Activated T-helper 2 cell treated with anti-CD3 and anti-CD28 coated beads, Interferon-gamma antibody, Interleukin-2, Interleukin-4, amounts not matched to agents 10 μg/mL and 5 μg/mL and 100 μg/mL, durations not matched to agents 14 hours and 24 hours and 36 hours (primary cell): ENCODE results near the gene DEPDC4. TPM values are rescaled to one million over a fixed set of nuclear protein-coding genes. Genes with fewer than 3 reads are reported as not detected.
"Not testable (repeated sequence)": the region's sequence is repeated elsewhere in the genome, so short reads cannot be mapped to it uniquely, and the experiment has no call there.

Experiments
- DNase-seq: peaks from one replicate; pipeline ENCODE4 v3.0.0; 2021; ENCODE audit warnings: low spot score
- H3K27ac Mint-ChIP-seq: one replicate; pipeline ENCODE4 v1.8.0; 2021; ENCODE audit warnings: mixed read lengths
- H3K27me3 Mint-ChIP-seq: one replicate; pipeline ENCODE4 v1.8.0; 2021; ENCODE audit warnings: low read depth, mixed read lengths
- H3K36me3 Mint-ChIP-seq: one replicate; pipeline ENCODE4 v1.8.0; 2021; ENCODE audit warnings: low read depth, mixed read lengths
- H3K4me1 Mint-ChIP-seq: one replicate; pipeline ENCODE4 v1.8.0; 2021; ENCODE audit warnings: low read depth, mixed read lengths
- H3K4me3 Mint-ChIP-seq: one replicate; pipeline ENCODE4 v1.8.0; 2021; ENCODE audit warnings: low read depth, mild to moderate bottlenecking, moderate library complexity, mixed read lengths
- H3K9me3 Mint-ChIP-seq: one replicate; pipeline ENCODE4 v1.8.0; 2021; ENCODE audit warnings: mixed read lengths
- intact Hi-C: fragments of 100-400 bp; cut with micrococcal nuclease; formaldehyde crosslinking; loops from one replicate; pipeline ENCODE4 v1.15.1; 2023
- total RNA-seq: library from RNA; stranded (reverse); gene quantifications from 2 replicates; pipeline ENCODE4 v1.2.3, GENCODE V29; 2022

DEPDC4 gene
- total RNA-seq, 1 donor from 2014 or later = 1.8 TPM

DNA sequence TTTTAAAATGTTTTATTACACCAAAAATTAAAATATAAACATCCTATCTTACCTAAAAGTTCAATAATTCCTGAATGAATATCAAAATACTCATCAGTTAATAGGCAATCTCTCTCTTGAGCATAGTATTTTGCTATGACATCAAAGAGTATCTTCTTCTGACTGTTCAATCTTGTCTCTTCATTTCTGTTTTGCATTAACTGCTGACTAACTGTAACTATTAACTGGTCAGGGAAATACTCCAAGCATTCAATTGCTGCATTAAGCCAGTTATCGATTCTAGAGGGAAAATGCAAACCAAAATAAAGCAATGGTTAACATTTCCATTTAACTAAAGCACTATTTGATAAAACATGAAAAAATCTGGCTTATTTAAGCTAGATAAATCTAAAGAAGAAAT lies 13.4 kb downstream of the DEPDC4 start:
- no peak for DNase-seq
- H3K27ac Mint-ChIP-seq = no peak overlapping the region
- H3K9me3 Mint-ChIP-seq = no peaks in the 10 kb centered on the region

DNA sequence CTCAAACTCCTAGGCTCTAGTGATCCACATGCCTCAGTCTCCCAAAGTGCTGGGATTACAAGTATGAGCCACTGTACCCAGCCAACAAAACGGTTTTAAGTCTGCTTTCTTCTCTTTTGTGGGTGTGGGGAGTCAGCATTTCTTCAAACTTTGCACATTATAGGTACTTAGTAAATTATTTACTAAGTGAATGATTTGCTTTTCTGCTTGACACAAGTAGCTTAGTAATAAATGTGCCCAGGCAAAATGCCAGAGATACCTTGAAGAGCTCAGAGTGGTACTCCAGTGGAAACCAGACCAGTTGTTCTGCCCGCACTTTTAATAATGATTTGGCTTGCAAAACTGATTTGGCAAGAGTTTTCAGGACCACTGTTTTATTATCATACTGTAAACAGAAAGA lies 15.0 kb downstream of the DEPDC4 start:
- DNase-seq = no peak
- Mint-ChIP-seq H3K27ac (no peak overlapping the region), H3K4me1 (no peaks in the 10 kb centered on the region), H3K27me3 (no peaks in the 10 kb centered on the region), H3K9me3 (no peaks in the 10 kb centered on the region), H3K4me3 (no peak overlapping the region), H3K36me3 (no peaks in the 10 kb centered on the region)
- intact Hi-C loops = no loop called here

More for the DNA sequence above, 13.4 kb downstream of the DEPDC4 start:
- intact Hi-C loops = no loop called here
- no peaks in the 10 kb centered on the region for H3K36me3 Mint-ChIP-seq
- no peaks in the 10 kb centered on the region for H3K27me3 Mint-ChIP-seq
- H3K4me1 Mint-ChIP-seq = peaks cover 6% of the 10 kb centered on the region
- H3K4me3 Mint-ChIP-seq = no peak overlapping the region

DNA sequence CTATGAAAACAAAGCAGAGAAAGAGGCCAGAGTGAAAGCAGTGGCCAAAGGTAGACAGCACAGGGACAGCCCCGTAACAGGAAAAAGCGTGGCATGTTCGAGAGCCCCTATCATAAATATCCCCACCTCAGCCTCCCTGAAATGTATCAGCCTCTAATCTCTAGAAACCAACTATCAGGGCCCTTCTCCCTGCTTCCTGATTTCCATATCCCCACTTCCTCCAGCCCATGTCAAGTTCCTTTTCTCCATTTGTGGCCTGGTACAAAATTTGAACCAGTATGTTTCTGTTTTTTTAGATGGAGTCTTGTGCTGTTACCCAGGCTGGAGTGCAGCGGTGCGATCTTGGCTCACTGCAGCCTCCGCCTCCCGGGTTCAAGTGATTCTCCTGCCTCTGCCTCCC lies 16.9 kb downstream of the DEPDC4 start:
- no peak overlapping the region for H3K4me3 Mint-ChIP-seq
- intact Hi-C loops = no loop called here
- H3K27ac Mint-ChIP-seq = no peak overlapping the region
- no peaks in the 10 kb centered on the region for H3K36me3 Mint-ChIP-seq
- H3K4me1 Mint-ChIP-seq = no peaks in the 10 kb centered on the region
- DNase-seq = no peak
- no peaks in the 10 kb centered on the region for H3K27me3 Mint-ChIP-seq
- H3K9me3 Mint-ChIP-seq = no peaks in the 10 kb centered on the region

DNA sequence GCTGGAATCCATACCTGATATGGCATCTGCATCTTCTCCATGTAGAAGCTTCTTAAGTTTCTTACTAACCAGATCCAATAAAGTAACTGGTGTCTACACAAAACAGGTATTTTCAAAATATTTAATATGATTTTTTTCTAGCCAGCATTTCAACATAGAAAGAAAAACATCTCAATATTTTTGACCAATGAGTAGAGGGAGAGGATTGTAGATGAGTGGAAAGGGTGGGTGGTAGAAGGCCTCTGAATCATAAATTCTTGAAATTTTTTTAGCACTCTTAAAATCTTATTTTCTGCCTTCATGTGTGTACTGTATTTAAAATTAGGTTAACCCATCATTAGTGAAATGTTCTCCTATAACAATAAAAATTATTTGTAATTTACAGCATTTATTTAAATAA lies 18.0 kb downstream of the DEPDC4 start:
- Mint-ChIP-seq H3K27me3 (no peaks in the 10 kb centered on the region), H3K9me3 (no peaks in the 10 kb centered on the region), H3K4me3 (no peak overlapping the region), H3K36me3 (no peaks in the 10 kb centered on the region), H3K27ac (no peak overlapping the region), H3K4me1 (no peaks in the 10 kb centered on the region)
- no peak for DNase-seq
- intact Hi-C loops = no loop called here

DNA sequence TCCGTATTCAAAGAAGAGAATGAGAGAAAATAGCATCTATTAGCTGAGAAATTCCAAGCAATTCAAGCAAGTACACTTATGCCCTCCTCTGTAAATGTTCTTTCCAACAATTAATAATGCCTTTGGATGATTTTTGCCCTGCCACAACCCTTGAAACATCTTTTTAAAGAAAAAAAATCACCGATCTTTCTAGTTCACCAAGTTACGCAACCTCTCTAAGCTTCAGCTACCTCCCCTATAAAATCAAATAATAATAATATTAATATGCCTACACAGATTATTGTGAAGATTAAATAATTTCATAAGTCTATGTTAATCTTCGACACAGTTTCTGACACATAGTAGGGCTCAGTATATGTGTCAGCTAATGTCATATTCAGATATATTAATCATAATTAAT lies 19.1 kb downstream of the DEPDC4 start:
- Mint-ChIP-seq H3K9me3 (no peaks in the 10 kb centered on the region), H3K4me1 (no peaks in the 10 kb centered on the region), H3K4me3 (no peak overlapping the region), H3K36me3 (no peaks in the 10 kb centered on the region), H3K27me3 (no peaks in the 10 kb centered on the region), H3K27ac (no peak overlapping the region)
- intact Hi-C loops = no loop called here
- no peak for DNase-seq

DNA sequence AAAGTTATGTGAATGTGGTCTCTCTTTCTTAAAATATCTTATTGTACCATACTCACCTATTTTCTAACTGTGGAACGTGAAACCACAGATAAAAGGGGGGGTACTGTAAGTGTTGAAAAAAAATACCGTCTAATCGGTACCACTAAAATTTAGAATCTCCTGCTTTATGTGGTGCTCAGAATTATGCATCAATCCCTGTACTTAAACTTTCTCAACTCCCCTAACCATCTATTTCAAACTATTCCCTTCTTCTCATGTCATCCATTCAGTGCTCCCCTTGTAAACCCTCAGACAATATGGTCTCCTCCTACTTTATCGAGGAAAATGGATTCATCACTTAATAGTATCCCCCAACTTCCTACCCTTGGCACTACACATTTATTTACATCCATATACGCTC lies 23.7 kb downstream of the DEPDC4 start:
- Mint-ChIP-seq H3K27ac (no peak overlapping the region), H3K4me1 (no peaks in the 10 kb centered on the region), H3K4me3 (no peak overlapping the region), H3K36me3 (no peaks in the 10 kb centered on the region), H3K9me3 (no peaks in the 10 kb centered on the region), H3K27me3 (no peaks in the 10 kb centered on the region)
- intact Hi-C loops = no loop called here
- no peak for DNase-seq

DNA sequence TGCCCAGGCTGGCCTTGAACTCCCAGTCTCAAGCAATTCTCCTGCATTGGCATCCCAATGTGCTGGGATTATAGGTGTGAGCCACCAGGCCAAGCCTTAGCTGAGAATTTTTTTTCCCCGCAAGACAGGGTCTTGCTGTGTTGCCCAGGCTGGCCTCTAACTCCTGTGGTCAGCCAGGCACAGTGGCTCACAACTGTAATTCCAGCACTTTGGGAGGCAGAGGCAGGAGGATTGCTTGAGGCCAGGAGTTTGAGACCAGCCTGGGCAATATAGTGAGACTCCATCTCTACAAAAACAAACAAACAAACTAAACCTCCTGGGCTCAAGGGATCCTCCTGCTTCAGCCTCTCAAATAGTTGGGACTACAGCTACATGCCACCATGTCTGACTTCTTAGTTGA lies 27.3 kb downstream of the DEPDC4 start:
- Mint-ChIP-seq H3K4me3 (no peak overlapping the region), H3K4me1 (no peaks in the 10 kb centered on the region), H3K36me3 (no peaks in the 10 kb centered on the region), H3K9me3 (no peaks in the 10 kb centered on the region), H3K27me3 (no peaks in the 10 kb centered on the region), H3K27ac (no peak overlapping the region)
- DNase-seq = no peak
- intact Hi-C loops = loop anchor here (10.0 kb wide), 1 partner anchor 495 kb away; no protein-coding TSS in a partner anchor

DNA sequence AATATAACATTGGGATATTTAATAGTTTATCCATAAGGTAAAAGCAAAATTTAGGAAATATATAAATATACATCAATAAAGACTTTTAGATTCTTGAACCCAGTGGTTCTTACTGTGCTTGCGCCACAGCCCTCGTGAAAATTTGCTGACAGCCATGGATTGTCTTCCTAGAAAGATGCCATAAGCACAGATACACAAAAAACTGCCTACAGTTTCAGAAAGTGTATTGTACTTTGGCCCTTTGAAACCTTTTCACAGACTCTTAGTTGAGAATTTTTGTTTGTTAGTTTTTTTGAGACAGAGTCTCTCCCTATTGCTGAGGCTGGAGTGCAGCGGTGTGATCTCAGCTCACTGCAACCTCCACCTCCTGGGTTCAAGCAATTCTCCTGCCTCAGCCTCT lies 28.1 kb downstream of the DEPDC4 start:
- Mint-ChIP-seq H3K9me3 (no peaks in the 10 kb centered on the region), H3K27ac (no peak overlapping the region), H3K4me1 (no peaks in the 10 kb centered on the region), H3K4me3 (no peak overlapping the region), H3K27me3 (no peaks in the 10 kb centered on the region), H3K36me3 (no peaks in the 10 kb centered on the region)
- intact Hi-C loops = loop anchor here (10.0 kb wide), 1 partner anchor 496 kb away; no protein-coding TSS in a partner anchor
- no peak for DNase-seq

DNA sequence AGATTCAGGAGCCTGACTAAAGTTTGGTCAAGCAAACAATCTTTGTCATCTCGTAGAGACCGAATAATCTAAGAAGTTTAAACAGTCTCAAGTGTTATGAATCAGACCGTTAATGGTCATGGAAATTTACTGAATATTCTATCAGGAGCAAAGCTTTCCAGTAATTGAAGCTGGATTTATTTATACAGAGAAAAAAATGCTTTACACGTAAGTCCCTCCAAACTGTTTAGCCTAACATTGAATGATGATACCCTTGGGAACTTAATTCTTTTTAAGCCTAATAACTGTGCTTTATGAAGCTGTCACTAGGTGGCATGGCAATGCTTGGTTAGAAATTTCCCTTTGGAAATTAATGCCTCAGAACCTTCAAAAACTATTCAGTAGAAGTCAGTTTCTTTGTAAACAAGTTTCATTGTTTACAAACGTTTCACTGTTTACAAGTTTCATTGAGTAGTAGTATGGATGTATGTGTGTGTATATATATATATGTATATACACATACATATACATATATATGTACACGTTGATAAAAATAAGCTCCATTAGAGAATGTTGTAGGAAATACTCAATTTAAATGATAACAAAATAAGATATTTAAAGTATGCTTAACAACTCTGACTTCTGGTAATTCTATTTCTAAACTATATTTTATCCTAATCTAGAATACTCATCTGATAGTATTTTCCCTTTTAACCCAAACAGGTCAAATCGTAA lies 32.1 kb downstream of the DEPDC4 start:
- intact Hi-C loops = loop anchor here (2.0 to 10.0 kb wide), 3 partner anchors 170 to 500 kb away; no protein-coding TSS in a partner anchor
- Mint-ChIP-seq H3K9me3 (no peaks in the 10 kb centered on the region), H3K4me3 (no peak overlapping the region), H3K36me3 (no peaks in the 10 kb centered on the region), H3K27me3 (no peaks in the 10 kb centered on the region), H3K27ac (no peak overlapping the region), H3K4me1 (no peaks in the 10 kb centered on the region)
- DNase-seq = no peak

DNA sequence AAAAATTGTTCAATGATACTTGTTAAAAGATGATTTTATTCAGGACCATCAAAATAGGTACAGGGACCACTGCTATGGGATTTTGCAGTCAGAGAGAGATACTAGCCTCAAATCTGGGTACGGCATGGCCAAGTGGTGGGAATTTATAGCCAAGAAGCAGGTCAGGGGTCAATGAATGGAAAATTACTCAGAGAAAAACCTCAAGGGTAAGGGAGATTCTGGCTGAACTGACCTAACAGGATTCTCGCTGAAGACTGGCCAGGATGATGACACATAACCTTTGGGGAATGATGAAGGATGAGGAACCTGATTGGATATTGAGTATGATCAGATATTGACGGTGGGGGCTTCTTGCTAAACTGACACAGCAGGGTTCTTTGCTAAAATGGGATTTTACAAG lies 32.7 kb downstream of the DEPDC4 start:
- no peaks in the 10 kb centered on the region for H3K4me1 Mint-ChIP-seq
- no peaks in the 10 kb centered on the region for H3K36me3 Mint-ChIP-seq
- H3K9me3 Mint-ChIP-seq = no peaks in the 10 kb centered on the region
- no peaks in the 10 kb centered on the region for H3K27me3 Mint-ChIP-seq
- intact Hi-C loops = loop anchor here (2.0 to 10.0 kb wide), 3 partner anchors 171 to 501 kb away; no protein-coding TSS in a partner anchor
- no peak overlapping the region for H3K27ac Mint-ChIP-seq
- no peak overlapping the region for H3K4me3 Mint-ChIP-seq
- no peak for DNase-seq

DNA sequence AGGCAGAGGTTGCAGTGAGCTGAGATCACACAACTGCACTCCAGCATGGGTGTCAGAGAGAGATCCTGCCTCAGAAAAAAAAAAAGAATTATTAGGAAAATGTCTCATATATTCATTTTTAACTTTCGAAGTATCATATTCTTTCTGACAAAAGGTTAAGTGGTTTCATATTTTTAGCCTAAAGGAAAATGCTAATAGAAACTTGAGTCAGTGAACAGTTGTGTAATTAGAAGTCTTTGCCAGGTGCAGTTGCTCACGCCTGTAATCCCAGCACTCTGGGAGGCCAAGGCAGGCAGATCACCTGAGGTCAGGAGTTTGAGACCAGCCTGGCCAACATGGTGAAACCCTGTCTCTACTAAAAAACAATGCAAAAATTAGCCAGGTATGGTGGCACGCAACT lies 35.0 kb downstream of the DEPDC4 start:
- not testable (repeated sequence) for H3K4me3 Mint-ChIP-seq, H3K27me3 Mint-ChIP-seq, DNase-seq, H3K36me3 Mint-ChIP-seq, H3K9me3 Mint-ChIP-seq, H3K4me1 Mint-ChIP-seq, H3K27ac Mint-ChIP-seq
- intact Hi-C loops = loop anchor here (10.0 kb wide), 1 partner anchor 503 kb away; no protein-coding TSS in a partner anchor

DNA sequence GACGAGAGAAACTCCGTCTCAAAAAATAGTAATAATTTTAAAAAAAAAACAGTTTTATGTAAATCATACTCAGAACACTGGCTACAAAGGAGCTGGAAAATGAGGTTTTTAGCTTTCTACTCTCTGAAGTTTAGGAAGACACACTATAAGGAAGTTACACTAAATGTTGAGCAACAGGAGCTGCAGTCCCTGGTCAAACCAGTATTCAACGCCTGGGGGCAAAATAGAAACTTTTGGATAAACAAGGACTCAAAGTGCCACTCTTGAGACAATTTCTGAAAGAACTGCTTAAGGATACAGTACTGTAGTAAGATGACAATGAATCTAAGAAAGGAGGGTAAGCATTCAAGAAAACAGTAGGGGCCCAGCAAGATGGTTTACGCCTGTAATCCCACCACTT lies 37.0 kb downstream of the DEPDC4 start:
- Mint-ChIP-seq H3K4me3 (no peak overlapping the region), H3K9me3 (no peaks in the 10 kb centered on the region), H3K4me1 (no peaks in the 10 kb centered on the region), H3K27ac (no peak overlapping the region), H3K27me3 (no peaks in the 10 kb centered on the region), H3K36me3 (no peaks in the 10 kb centered on the region)
- DNase-seq = no peak
- intact Hi-C loops = loop anchor here (10.0 kb wide), 1 partner anchor 505 kb away; no protein-coding TSS in a partner anchor

DNA sequence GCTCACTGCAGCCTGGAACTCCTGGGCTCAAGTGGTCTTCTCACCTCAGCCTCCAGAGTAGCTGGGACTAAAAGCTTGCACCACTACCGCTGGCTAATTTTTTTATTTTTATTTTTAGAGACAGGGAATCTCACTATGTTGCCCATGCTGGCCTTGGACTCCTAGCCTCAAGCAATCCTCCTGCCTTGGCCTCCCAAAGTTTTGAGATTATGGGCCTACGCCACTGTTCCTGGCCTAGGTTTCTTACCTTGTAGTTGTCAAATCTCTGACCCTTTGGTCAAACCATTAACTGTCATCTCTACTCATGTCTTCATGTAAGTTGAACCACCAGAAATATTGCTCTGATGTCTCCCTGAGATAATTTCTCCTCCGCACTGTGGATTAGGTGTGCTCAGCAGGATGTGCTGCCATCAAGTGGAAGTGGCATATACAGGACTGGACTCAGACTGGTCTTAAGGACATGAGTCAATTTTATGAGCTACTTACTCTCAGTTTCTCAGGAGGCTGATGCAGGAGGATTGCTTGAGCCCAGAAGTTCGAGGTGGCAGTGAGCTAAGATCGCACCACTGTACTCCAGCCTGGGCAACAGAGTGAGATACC lies 37.7 kb downstream of the DEPDC4 start:
- DNase-seq = no peak
- intact Hi-C loops = no loop called here
- H3K4me1 Mint-ChIP-seq = no peaks in the 10 kb centered on the region
- no peaks in the 10 kb centered on the region for H3K36me3 Mint-ChIP-seq
- no peaks in the 10 kb centered on the region for H3K27me3 Mint-ChIP-seq
- no peak overlapping the region for H3K4me3 Mint-ChIP-seq
- no peaks in the 10 kb centered on the region for H3K9me3 Mint-ChIP-seq
- H3K27ac Mint-ChIP-seq = no peak overlapping the region
